Femur (tissue), 1 donor: Measurements from ENCODE around the gene RXRA.

ENCODE experiments used
- DNase-seq: peaks from one replicate; pipeline ENCODE4 v3.0.0-alpha.2; 2017

Gene RXRA

GRCh38 chr9:134477927-134478326 lies 151.7 kb downstream of the RXRA start:
- DNase-seq = no peak

- DNase-seq = no peak
Observed at GRCh38 chr9:134481762-134482161, 155.5 kb downstream of the RXRA start.

GRCh38 chr9:134482226-134482625 lies 156.0 kb downstream of the RXRA start:
- no peak for DNase-seq

GRCh38 chr9:134483361-134484184 lies 157.3 kb downstream of the RXRA start:
- no peak for DNase-seq

- DNase-seq = no peak
Observed at GRCh38 chr9:134484479-134484878, 158.2 kb downstream of the RXRA start.

GRCh38 chr9:134485653-134486052 lies 159.4 kb downstream of the RXRA start:
- DNase-seq = peak; percentile 22

GRCh38 chr9:134486143-134486591 lies 159.9 kb downstream of the RXRA start:
- DNase-seq = peak; percentile 71

- peak; percentile 67 for DNase-seq
Observed at GRCh38 chr9:134486596-134486995, 160.3 kb downstream of the RXRA start.
